ENCODE measurements around the gene ZNF573. TPM values are rescaled to one million over a fixed set of nuclear protein-coding genes. Genes with fewer than 3 reads are reported as not detected.
A peak's percentile ranks its signal among the peaks of the same experiment; 100 is the strongest.
"Not testable (repeated sequence)": the region's sequence is repeated elsewhere in the genome, so short reads cannot be mapped to it uniquely, and the experiment has no call there.

The ZNF573 gene
- total and polyA plus RNA-seq, 2 experiments from 2014 or later = 4.4 to 8.1 TPM

DNA sequence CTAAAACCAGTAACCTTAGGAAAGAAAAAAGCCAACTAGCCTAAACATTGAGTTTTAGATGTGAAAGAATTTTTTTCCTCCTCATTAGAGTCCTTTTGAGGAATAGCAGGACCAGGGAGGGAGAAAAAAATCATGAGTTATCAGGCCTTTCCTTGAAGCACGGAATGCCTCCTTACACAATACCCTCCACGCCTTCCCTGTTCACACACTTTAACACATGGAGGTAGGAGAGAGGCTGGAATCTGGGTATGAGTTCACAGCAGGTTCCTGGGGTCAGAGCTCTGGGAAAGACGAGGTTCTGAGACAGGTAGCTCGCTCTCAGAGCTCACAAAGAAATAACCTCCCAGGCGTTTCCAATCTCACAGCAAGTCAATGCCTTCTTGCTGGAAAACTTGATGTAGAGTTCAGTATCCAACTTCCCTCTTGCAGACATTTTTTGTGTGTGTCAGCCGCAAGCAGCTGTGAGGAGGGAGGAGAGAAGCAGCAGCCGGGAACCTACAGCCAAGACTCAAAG is 716 bp downstream of the ZNF573 start:
- Histone ChIP-seq H3K4me1 (ENCODE audit: insufficient read depth) (peaks cover 7% of the 10 kb centered on the region), H3K4me2 (peak overlapping the region; percentile 89), H3K27me3 (no peaks in the 10 kb centered on the region), H3K27ac (peak overlapping the region; percentile 90), H3K9me3 (ENCODE audit: low read depth) (no peaks in the 10 kb centered on the region), H4K20me1 (ENCODE audit: insufficient read depth, poor library complexity, severe bottlenecking) (no peaks in the 10 kb centered on the region), H3K4me3 (peak overlapping the region; percentile 41), H2AFZ (peak overlapping the region; percentile 88), H3K9me2 (replicated peaks; ENCODE audit: insufficient read depth) (no peaks in the 10 kb centered on the region), H3K79me2 (peaks cover 33% of the 10 kb centered on the region), H3K36me3 (replicated peaks; ENCODE audit: insufficient read depth, low read depth) (no peaks in the 10 kb centered on the region)
- WGBS (ENCODE audit: low lambda C conversion rate, missing lambda C conversion rate) = 16% methylated on average over 7 of the region's 7 CpGs
- DNase-seq (ENCODE audit: low spot score) = peak; percentile 46
- TF ChIP-seq EZH2phosphoT487 (IDR thresholded peaks at IDR 0.05; ENCODE audit: low read depth, severe bottlenecking, unreplicated experiment) = no peak
- TF ChIP-seq EZH2 (IDR thresholded peaks at IDR 0.05; ENCODE audit: borderline replicate concordance) = no peak
- TF ChIP-seq CTCF (IDR thresholded peaks at IDR 0.05; ENCODE audit: poor library complexity) = no peak

DNA sequence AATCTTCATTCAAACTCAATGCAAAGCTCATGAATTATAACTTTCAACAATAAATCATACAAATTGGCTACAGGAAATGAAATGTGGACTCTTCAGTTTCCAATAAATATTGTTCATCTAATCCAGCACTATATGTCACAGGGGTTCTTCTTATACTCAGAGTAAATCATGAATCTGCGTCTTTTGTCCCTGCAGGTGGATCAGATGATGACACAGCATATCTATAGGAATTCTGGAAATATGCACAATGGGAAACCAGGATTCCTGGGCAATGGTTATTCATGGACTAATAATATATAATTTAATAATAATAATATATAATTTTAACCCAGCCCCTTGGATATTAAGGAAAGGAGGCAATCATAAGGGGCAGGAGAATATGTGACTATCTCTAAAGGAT is 8.4 kb downstream of the ZNF573 start:
- no peaks in the 10 kb centered on the region for H3K9me3 ChIP-seq (ENCODE audit: low read depth)
- no peak overlapping the region for H3K4me3 ChIP-seq
- H4K20me1 ChIP-seq (ENCODE audit: insufficient read depth, poor library complexity, severe bottlenecking) = no peaks in the 10 kb centered on the region
- TF ChIP-seq CTCF (IDR thresholded peaks at IDR 0.05; ENCODE audit: poor library complexity) = no peak
- no peak for TF ChIP-seq EZH2 (IDR thresholded peaks at IDR 0.05; ENCODE audit: borderline replicate concordance)
- TF ChIP-seq EZH2phosphoT487 (IDR thresholded peaks at IDR 0.05; ENCODE audit: low read depth, severe bottlenecking, unreplicated experiment) = no peak
- H3K4me1 ChIP-seq (ENCODE audit: insufficient read depth) = no peaks in the 10 kb centered on the region
- H3K36me3 ChIP-seq (replicated peaks; ENCODE audit: insufficient read depth, low read depth) = no peaks in the 10 kb centered on the region
- peaks cover 9% of the 10 kb centered on the region for H3K79me2 ChIP-seq
- H3K27me3 ChIP-seq = no peaks in the 10 kb centered on the region
- H3K4me2 ChIP-seq = no peak overlapping the region
- H2AFZ ChIP-seq = no peak overlapping the region
- H3K27ac ChIP-seq = no peak overlapping the region
- H3K9me2 ChIP-seq (replicated peaks; ENCODE audit: insufficient read depth) = no peaks in the 10 kb centered on the region
- no peak for DNase-seq (ENCODE audit: low spot score)
- WGBS (ENCODE audit: low lambda C conversion rate, missing lambda C conversion rate) = 95% methylated on average over 1 of the region's 1 CpG

GRCh38 chr19:37763488-37763887 is 15.9 kb downstream of the ZNF573 start:
- Histone ChIP-seq H3K9me3 (ENCODE audit: low read depth) (no peaks in the 10 kb centered on the region), H3K4me1 (ENCODE audit: insufficient read depth) (no peaks in the 10 kb centered on the region), H3K36me3 (replicated peaks; ENCODE audit: insufficient read depth, low read depth) (no peaks in the 10 kb centered on the region), H3K27me3 (no peaks in the 10 kb centered on the region), H3K4me3 (no peak overlapping the region), H4K20me1 (ENCODE audit: insufficient read depth, poor library complexity, severe bottlenecking) (no peaks in the 10 kb centered on the region), H3K27ac (no peak overlapping the region), H3K4me2 (no peak overlapping the region), H2AFZ (no peak overlapping the region), H3K79me2 (no peaks in the 10 kb centered on the region), H3K9me2 (replicated peaks; ENCODE audit: insufficient read depth) (no peaks in the 10 kb centered on the region)
- WGBS (ENCODE audit: low lambda C conversion rate, missing lambda C conversion rate) = 100% methylated on average over 1 of the region's 1 CpG
- TF ChIP-seq EZH2 (IDR thresholded peaks at IDR 0.05; ENCODE audit: borderline replicate concordance) (no peak), CTCF (IDR thresholded peaks at IDR 0.05; ENCODE audit: poor library complexity) (no peak), EZH2phosphoT487 (IDR thresholded peaks at IDR 0.05; ENCODE audit: low read depth, severe bottlenecking, unreplicated experiment) (no peak)
- DNase-seq (ENCODE audit: low spot score) = no peak

GRCh38 chr19:37757683-37758082 is 21.7 kb downstream of the ZNF573 start:
- not testable (repeated sequence) for H3K27me3 ChIP-seq; H3K36me3 ChIP-seq (replicated peaks; ENCODE audit: insufficient read depth, low read depth); H3K4me2 ChIP-seq; H3K9me2 ChIP-seq (replicated peaks; ENCODE audit: insufficient read depth); H3K4me3 ChIP-seq; H4K20me1 ChIP-seq (ENCODE audit: insufficient read depth, poor library complexity, severe bottlenecking); DNase-seq (ENCODE audit: low spot score); H3K9me3 ChIP-seq (ENCODE audit: low read depth); H3K27ac ChIP-seq; H2AFZ ChIP-seq; H3K79me2 ChIP-seq; H3K4me1 ChIP-seq (ENCODE audit: insufficient read depth)
- WGBS (ENCODE audit: low lambda C conversion rate, missing lambda C conversion rate) = 91% methylated on average over 4 of the region's 4 CpGs

All from hepatocyte (in vitro differentiated cells).